ENCODE data around the gene SLC16A5. TPM values are rescaled to one million over a fixed set of nuclear protein-coding genes. Genes with fewer than 3 reads are reported as not detected.

The SLC16A5 gene
- total RNA-seq, 1 experiment from 2014 or later, result 32.4 TPM

GRCh38 chr17:75147878-75148546 lies 60.3 kb downstream of the SLC16A5 start:
- CTCF ChIA-PET, result interaction anchor here (0.9 kb wide), 1 partner anchor 92 kb away, joined by 3 read pairs; no protein-coding TSS in a partner anchor
- no peak overlapping the region for H3K27ac Mint-ChIP-seq

More at GRCh38 chr17:75147878-75148546, 60.3 kb downstream of the SLC16A5 start:
- Mint-ChIP-seq H3K27me3 (ENCODE audit: low read depth) (no peaks in the 10 kb centered on the region), H3K4me3 (no peak overlapping the region), H3K4me1 (peaks cover 25% of the 10 kb centered on the region), H3K9me3 (no peaks in the 10 kb centered on the region), H3K36me3 (peaks cover 64% of the 10 kb centered on the region)
- no peak for TF ChIP-seq ARID4B (CRISPR knock-in tag; IDR thresholded peaks at IDR 0.05; ENCODE audit: borderline replicate concordance)
- TF ChIP-seq ATF6 (CRISPR knock-in tag; IDR thresholded peaks at IDR 0.05), result no peak
- no peak for TF ChIP-seq ZNF317 (CRISPR knock-in tag; IDR thresholded peaks at IDR 0.05; ENCODE audit: borderline replicate concordance, low read depth)
- no peak for TF ChIP-seq PRRX2 (CRISPR knock-in tag; IDR thresholded peaks at IDR 0.05)
- TF ChIP-seq PRDM15 (CRISPR knock-in tag; IDR thresholded peaks at IDR 0.05), result no peak
- TF ChIP-seq USF2 (CRISPR knock-in tag; IDR thresholded peaks at IDR 0.05), result no peak
- TF ChIP-seq TEAD1 (CRISPR knock-in tag; IDR thresholded peaks at IDR 0.05), result no peak
- no peak for TF ChIP-seq TCF7 (CRISPR knock-in tag; IDR thresholded peaks at IDR 0.05; ENCODE audit: low read depth)
- TF ChIP-seq IRF2 (CRISPR knock-in tag; IDR thresholded peaks at IDR 0.05; ENCODE audit: borderline replicate concordance, low read depth), result no peak
- TF ChIP-seq NR2C2 (CRISPR knock-in tag; IDR thresholded peaks at IDR 0.05), result no peak
- TF ChIP-seq ATF1 (CRISPR knock-in tag; IDR thresholded peaks at IDR 0.05), result no peak
- no peak for TF ChIP-seq ZNF232 (CRISPR knock-in tag; IDR thresholded peaks at IDR 0.05)
- TF ChIP-seq ZBTB43 (CRISPR knock-in tag; IDR thresholded peaks at IDR 0.05), result no peak
- DNase-seq (ENCODE audit: low spot score) (no peak), ATAC-seq (no peak)
- POLR2A ChIA-PET, result no interaction called here
